GM18907 (cell line): ENCODE results near the gene OR14A16.

Source experiments
- ATAC-seq: cut with Tn5 transposase; IDR thresholded peaks from one replicate; pipeline ENCODE4 v1.9.1; 2021; ENCODE audit warnings: mild to moderate bottlenecking, moderate library complexity; ENCODE audit not compliant: unreplicated experiment

The OR14A16 gene

DNA sequence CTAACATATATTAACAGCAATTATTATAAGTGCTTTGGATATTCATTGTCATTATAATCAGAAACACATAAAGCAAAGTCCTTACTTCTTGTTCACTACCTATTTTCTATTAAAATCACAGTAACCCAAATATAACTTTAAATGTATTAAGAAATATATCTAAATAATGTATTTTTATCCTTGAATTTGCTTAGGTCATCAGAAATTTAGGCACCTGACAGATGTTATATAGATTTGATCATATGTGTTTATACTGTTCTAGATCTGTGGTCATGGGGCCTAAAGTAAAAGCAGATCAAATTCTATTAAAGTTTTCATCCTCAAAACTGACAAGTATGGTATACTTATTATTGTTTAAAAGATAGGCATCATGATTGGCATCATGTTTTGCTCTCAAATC lies 54.3 kb downstream of the OR14A16 start:
- no peak for ATAC-seq
